ENCODE measurements around the gene ARFIP1.

DNA sequence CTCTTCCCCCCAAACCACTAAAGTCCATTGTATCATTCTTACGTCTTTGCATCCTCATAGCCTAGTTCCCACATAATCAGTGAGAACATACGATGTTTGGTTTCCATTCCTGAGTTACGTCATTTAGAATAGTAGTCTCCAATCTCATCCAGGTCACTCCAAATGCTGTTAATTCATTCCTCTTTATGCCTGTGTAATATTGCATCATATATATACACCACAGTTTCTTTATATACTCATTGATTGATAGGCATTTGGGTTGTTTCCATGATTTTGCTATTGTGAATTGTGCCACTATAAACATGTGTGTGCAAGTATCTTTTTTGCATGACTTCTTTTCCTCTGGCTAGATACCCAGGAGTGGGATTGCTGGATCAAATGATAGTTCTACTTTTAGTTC, 57.2 kb downstream of the ARFIP1 start:
- no peak for TF ChIP-seq POLR2AphosphoS5 (IDR thresholded peaks at IDR 0.05; ENCODE audit: low read depth, low read length)
- TF ChIP-seq REST (IDR thresholded peaks at IDR 0.05; ENCODE audit: insufficient read depth in 1 of 2, low read depth in 2 of 2, low read length in 2 of 2): no peak
- no peak for TF ChIP-seq FOXP2 (optimal IDR thresholded peaks at IDR 0.05; ENCODE audit: borderline replicate concordance, extremely low read depth, extremely low read length, insufficient read depth)
- no peak for TF ChIP-seq SIN3A (IDR thresholded peaks at IDR 0.05; ENCODE audit: borderline replicate concordance, insufficient read depth, low read length)

All from PFSK-1 (cell line).